T-helper 2 cell treated with Interferon-gamma antibody and Interleukin-4, amounts not matched to agents 5 μg/mL and 100 μg/mL, for 36 hours (primary cell): Measurements from ENCODE around the gene FOXE1.

Experiments used
- DNase-seq: peaks from one replicate; pipeline ENCODE4 v3.0.0; 2021; ENCODE audit warnings: low spot score
- H3K27ac Mint-ChIP-seq: one replicate; pipeline ENCODE4 v1.8.0; 2021; ENCODE audit warnings: mild to moderate bottlenecking, mixed read lengths
- H3K27me3 Mint-ChIP-seq: one replicate; pipeline ENCODE4 v1.8.0; 2021; ENCODE audit warnings: low read depth, mixed read lengths
- H3K36me3 Mint-ChIP-seq: one replicate; pipeline ENCODE4 v1.8.0; 2021; ENCODE audit warnings: low read depth, mixed read lengths
- H3K4me1 Mint-ChIP-seq: one replicate; pipeline ENCODE4 v1.8.0; 2021; ENCODE audit warnings: low read depth, mixed read lengths
- H3K4me3 Mint-ChIP-seq: one replicate; pipeline ENCODE4 v1.8.0; 2022; ENCODE audit warnings: mild to moderate bottlenecking, moderate library complexity, mixed read lengths
- H3K9me3 Mint-ChIP-seq: one replicate; pipeline ENCODE4 v1.8.0; 2021; ENCODE audit warnings: mixed read lengths

FOXE1 gene

GRCh38 chr9:97864396-97864795 lies 11.4 kb downstream of the FOXE1 start:
- DNase-seq: no peak
- Mint-ChIP-seq H3K9me3 (peaks cover 15% of the 10 kb centered on the region), H3K27ac (no peak overlapping the region), H3K27me3 (peaks cover 63% of the 10 kb centered on the region), H3K36me3 (no peaks in the 10 kb centered on the region), H3K4me1 (no peaks in the 10 kb centered on the region), H3K4me3 (no peak overlapping the region)

DNA sequence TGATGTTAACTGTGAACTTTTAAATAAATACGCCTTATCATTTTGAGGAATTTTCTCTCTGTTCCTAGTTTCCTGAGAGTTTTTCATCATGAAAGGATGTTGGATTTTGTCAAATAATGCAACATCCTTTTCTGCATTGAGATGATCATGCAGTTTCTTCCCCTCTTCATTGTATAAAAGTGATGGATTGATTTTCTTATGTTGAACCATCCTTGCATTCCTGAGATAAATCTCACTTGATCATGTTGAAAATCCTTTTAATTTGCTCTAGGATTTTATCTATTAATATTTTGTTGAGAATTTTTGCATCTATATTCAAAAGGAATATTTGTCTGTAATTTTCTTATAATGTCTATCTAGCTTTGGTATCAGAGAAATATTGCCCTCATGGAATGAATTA lies 13.3 kb downstream of the FOXE1 start:
- H3K36me3 Mint-ChIP-seq: no peaks in the 10 kb centered on the region
- no peak for DNase-seq
- H3K4me1 Mint-ChIP-seq: no peaks in the 10 kb centered on the region
- peaks cover 15% of the 10 kb centered on the region for H3K9me3 Mint-ChIP-seq
- H3K4me3 Mint-ChIP-seq: no peak overlapping the region
- no peak overlapping the region for H3K27ac Mint-ChIP-seq
- peaks cover 57% of the 10 kb centered on the region for H3K27me3 Mint-ChIP-seq

DNA sequence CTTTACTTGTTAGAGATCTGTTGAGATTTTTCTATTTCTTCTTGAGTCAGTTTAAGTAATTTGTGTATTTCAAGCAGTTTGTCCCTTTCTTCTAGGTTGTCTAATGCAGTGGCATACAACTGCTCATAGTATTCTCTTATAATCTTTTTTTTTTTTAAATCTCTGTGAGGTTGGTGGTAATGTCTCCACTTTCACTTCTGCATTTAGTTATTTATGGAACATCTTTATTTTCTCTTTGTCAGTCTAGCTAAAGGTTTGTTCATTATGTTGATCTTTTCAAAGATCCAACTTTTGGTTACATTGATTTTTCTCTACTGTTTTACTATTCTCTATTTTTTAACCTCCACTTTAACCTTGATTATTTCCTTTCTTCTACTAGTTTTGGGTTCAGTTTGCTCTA lies 13.8 kb downstream of the FOXE1 start:
- peaks cover 56% of the 10 kb centered on the region for H3K27me3 Mint-ChIP-seq
- H3K4me3 Mint-ChIP-seq: no peak overlapping the region
- H3K36me3 Mint-ChIP-seq: no peaks in the 10 kb centered on the region
- DNase-seq: no peak
- H3K4me1 Mint-ChIP-seq: no peaks in the 10 kb centered on the region
- H3K9me3 Mint-ChIP-seq: peaks cover 15% of the 10 kb centered on the region
- H3K27ac Mint-ChIP-seq: no peak overlapping the region

- Mint-ChIP-seq H3K27me3 (peaks cover 45% of the 10 kb centered on the region), H3K36me3 (no peaks in the 10 kb centered on the region), H3K4me3 (no peak overlapping the region), H3K27ac (no peak overlapping the region), H3K4me1 (no peaks in the 10 kb centered on the region), H3K9me3 (peaks cover 15% of the 10 kb centered on the region)
- no peak for DNase-seq
Measured at GRCh38 chr9:97868859-97869258, 15.8 kb downstream of the FOXE1 start.

DNA sequence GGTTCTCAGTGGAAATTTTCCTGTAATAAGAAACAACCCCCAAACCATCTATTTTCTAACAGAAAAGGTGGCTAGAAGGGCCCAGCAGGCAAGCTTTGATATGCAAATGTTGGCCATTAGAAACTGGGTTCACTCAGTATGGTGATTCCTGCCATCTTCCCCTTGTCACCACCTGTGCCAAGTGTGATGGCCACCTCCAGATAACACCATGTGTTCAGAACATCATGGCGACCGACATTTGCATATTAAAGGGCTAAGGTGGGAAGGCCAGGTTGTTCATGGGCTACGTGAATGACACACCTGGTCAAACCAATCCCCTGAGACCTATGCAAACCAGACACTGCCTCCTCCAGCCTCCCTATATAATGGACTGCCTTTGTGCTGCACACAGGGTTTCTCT lies 20.4 kb downstream of the FOXE1 start:
- Mint-ChIP-seq H3K4me3 (no peak overlapping the region), H3K36me3 (no peaks in the 10 kb centered on the region), H3K9me3 (no peaks in the 10 kb centered on the region), H3K4me1 (no peaks in the 10 kb centered on the region), H3K27me3 (peaks cover 27% of the 10 kb centered on the region), H3K27ac (no peak overlapping the region)
- no peak for DNase-seq

GRCh38 chr9:97873882-97874281 lies 20.9 kb downstream of the FOXE1 start:
- H3K4me3 Mint-ChIP-seq: no peak overlapping the region
- DNase-seq: no peak

GRCh38 chr9:97874624-97875023 lies 21.6 kb downstream of the FOXE1 start:
- Mint-ChIP-seq H3K9me3 (no peaks in the 10 kb centered on the region), H3K4me1 (no peaks in the 10 kb centered on the region), H3K36me3 (no peaks in the 10 kb centered on the region), H3K4me3 (no peak overlapping the region), H3K27me3 (peaks cover 21% of the 10 kb centered on the region), H3K27ac (no peak overlapping the region)
- DNase-seq: no peak

More at GRCh38 chr9:97873882-97874281, 20.9 kb downstream of the FOXE1 start:
- no peak overlapping the region for H3K27ac Mint-ChIP-seq
- H3K4me1 Mint-ChIP-seq: no peaks in the 10 kb centered on the region
- no peaks in the 10 kb centered on the region for H3K9me3 Mint-ChIP-seq
- no peaks in the 10 kb centered on the region for H3K36me3 Mint-ChIP-seq
- peaks cover 26% of the 10 kb centered on the region for H3K27me3 Mint-ChIP-seq

GRCh38 chr9:97875111-97875510 lies 22.1 kb downstream of the FOXE1 start:
- H3K4me3 Mint-ChIP-seq: no peak overlapping the region
- H3K9me3 Mint-ChIP-seq: no peaks in the 10 kb centered on the region
- peaks cover 17% of the 10 kb centered on the region for H3K27me3 Mint-ChIP-seq
- no peak overlapping the region for H3K27ac Mint-ChIP-seq
- no peaks in the 10 kb centered on the region for H3K36me3 Mint-ChIP-seq
- DNase-seq: no peak
- H3K4me1 Mint-ChIP-seq: no peaks in the 10 kb centered on the region

GRCh38 chr9:97876061-97876460 lies 23.0 kb downstream of the FOXE1 start:
- Mint-ChIP-seq H3K4me3 (no peak overlapping the region), H3K27me3 (peaks cover 16% of the 10 kb centered on the region), H3K9me3 (no peaks in the 10 kb centered on the region), H3K36me3 (no peaks in the 10 kb centered on the region), H3K27ac (no peak overlapping the region), H3K4me1 (no peaks in the 10 kb centered on the region)
- DNase-seq: no peak

- Mint-ChIP-seq H3K36me3 (no peaks in the 10 kb centered on the region), H3K4me1 (no peaks in the 10 kb centered on the region), H3K27me3 (peaks cover 30% of the 10 kb centered on the region), H3K27ac (no peak overlapping the region), H3K4me3 (no peak overlapping the region), H3K9me3 (no peaks in the 10 kb centered on the region)
- no peak for DNase-seq
Measured at GRCh38 chr9:97880336-97880735, 27.3 kb downstream of the FOXE1 start.

GRCh38 chr9:97889941-97890887 lies 37.2 kb downstream of the FOXE1 start:
- no peak overlapping the region for H3K27ac Mint-ChIP-seq
- peaks cover 5% of the 10 kb centered on the region for H3K4me1 Mint-ChIP-seq
- peaks cover 3% of the 10 kb centered on the region for H3K36me3 Mint-ChIP-seq
- H3K4me3 Mint-ChIP-seq: no peak overlapping the region
- H3K9me3 Mint-ChIP-seq: no peaks in the 10 kb centered on the region
- H3K27me3 Mint-ChIP-seq: peaks cover 9% of the 10 kb centered on the region
- no peak for DNase-seq

DNA sequence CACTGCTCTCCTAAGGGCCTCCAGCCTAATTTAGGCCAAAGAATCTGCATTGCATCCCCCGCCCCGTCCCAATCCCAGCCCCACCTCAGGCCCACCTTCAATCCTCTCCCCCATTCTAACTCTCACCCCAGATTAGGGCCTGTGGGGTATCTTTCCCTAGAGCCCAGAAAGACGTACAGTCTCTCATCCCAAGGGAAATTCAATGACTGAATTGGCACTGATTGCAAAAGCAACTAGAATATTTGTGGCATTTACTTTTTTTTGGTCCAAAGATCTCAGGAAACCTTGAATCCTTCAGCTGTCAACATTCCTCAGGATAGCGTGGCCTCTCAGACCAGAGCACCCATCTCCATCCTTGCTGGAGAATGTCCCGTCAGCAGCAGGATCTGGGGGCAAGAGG lies 38.7 kb downstream of the FOXE1 start:
- H3K4me3 Mint-ChIP-seq: no peak overlapping the region
- H3K27ac Mint-ChIP-seq: no peak overlapping the region
- H3K27me3 Mint-ChIP-seq: peaks cover 9% of the 10 kb centered on the region
- peaks cover 5% of the 10 kb centered on the region for H3K36me3 Mint-ChIP-seq
- peaks cover 5% of the 10 kb centered on the region for H3K4me1 Mint-ChIP-seq
- DNase-seq: no peak
- H3K9me3 Mint-ChIP-seq: no peaks in the 10 kb centered on the region

DNA sequence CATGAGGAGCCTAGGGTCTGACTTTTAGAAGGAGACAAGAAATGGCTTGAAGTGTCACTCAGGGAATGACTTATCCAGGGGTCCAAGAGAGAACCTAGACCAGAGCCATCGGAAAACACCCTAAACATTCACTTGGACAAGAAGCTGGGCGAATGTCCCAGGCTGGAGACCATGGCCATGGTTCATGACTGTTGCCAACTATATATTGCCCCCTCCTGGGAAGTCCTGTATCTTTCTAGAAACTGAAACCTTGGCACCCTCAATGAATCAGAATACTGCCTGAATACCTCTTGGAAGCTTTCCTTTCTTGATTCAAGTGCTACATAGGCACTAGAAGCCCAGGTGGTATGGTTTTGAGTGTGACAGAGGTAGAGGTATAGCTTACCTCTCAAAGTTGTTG lies 39.4 kb downstream of the FOXE1 start:
- H3K9me3 Mint-ChIP-seq: no peaks in the 10 kb centered on the region
- peaks cover 5% of the 10 kb centered on the region for H3K4me1 Mint-ChIP-seq
- no peak overlapping the region for H3K27ac Mint-ChIP-seq
- peaks cover 5% of the 10 kb centered on the region for H3K36me3 Mint-ChIP-seq
- no peak for DNase-seq
- peaks cover 9% of the 10 kb centered on the region for H3K27me3 Mint-ChIP-seq
- no peak overlapping the region for H3K4me3 Mint-ChIP-seq

DNA sequence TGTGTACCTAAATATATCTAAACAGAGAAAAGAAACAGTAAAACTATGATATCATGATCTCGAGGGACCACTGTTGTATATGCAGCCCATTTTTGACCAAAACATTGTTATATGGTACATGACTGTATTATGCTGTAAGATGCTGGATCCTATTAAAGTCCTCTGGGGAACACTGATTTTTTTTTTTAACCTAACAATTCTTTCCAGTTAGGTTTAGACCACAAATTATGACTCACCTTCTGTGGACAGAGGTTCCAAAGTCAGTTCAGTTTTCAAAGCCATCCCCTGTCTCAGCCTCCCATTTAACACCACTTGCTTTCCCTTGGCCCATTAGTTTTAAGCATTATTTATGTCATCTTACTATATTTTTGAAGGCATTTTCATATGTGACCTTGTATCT lies 42.2 kb downstream of the FOXE1 start:
- Mint-ChIP-seq H3K27me3 (no peaks in the 10 kb centered on the region), H3K4me1 (peaks cover under 1% of the 10 kb centered on the region), H3K27ac (no peak overlapping the region), H3K4me3 (no peak overlapping the region), H3K9me3 (no peaks in the 10 kb centered on the region), H3K36me3 (peaks cover 10% of the 10 kb centered on the region)
- DNase-seq: no peak
